Fibroblast of mammary gland (primary cell): ENCODE data around the gene NXPH2.

Source experiments
- DNase-seq: peaks from one replicate; pipeline ENCODE4 v3.0.0-alpha.2; 2010; ENCODE audit warnings: low read depth
- H3K4me3 ChIP-seq: 2 replicates; pipeline ENCODE4 v1.5.1; 2011; ENCODE audit warnings: low read depth, mild to moderate bottlenecking, low read length, moderate library complexity; ENCODE audit not compliant: control insufficient read depth
- TF ChIP-seq, protein P1 (sequence below): conservative IDR thresholded peaks from 2 replicates; pipeline ENCODE4 v1.5.1; 2011; ENCODE audit warnings: low read depth, low read length, inconsistent platforms; ENCODE audit not compliant: control insufficient read depth, insufficient read depth

The NXPH2 gene

DNA sequence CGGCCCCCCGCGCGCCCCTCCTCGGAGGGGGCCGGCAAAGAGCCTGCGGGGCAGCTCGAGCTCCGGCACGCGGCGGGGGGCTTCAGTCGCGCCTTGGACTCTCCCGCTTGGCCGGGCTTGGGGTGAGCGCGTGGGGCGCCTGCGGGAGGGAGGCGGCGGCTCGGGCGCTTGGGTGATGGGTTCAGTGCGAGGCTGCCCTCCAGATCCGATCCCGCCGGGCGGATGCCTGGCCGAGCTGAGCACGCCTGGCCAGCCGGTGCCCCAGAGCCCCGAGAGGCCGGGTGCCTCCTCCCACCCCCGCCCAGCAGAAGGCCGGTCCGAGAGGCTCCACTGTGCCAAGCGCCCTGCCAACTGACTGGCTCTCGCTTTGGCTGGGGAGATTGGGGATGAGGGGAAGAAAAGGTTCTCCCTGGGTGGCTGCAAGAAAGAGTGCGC is 273 bp upstream of the NXPH2 start:
- TF ChIP-seq, protein P1, sequence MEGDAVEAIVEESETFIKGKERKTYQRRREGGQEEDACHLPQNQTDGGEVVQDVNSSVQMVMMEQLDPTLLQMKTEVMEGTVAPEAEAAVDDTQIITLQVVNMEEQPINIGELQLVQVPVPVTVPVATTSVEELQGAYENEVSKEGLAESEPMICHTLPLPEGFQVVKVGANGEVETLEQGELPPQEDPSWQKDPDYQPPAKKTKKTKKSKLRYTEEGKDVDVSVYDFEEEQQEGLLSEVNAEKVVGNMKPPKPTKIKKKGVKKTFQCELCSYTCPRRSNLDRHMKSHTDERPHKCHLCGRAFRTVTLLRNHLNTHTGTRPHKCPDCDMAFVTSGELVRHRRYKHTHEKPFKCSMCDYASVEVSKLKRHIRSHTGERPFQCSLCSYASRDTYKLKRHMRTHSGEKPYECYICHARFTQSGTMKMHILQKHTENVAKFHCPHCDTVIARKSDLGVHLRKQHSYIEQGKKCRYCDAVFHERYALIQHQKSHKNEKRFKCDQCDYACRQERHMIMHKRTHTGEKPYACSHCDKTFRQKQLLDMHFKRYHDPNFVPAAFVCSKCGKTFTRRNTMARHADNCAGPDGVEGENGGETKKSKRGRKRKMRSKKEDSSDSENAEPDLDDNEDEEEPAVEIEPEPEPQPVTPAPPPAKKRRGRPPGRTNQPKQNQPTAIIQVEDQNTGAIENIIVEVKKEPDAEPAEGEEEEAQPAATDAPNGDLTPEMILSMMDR: no peak
- no peak for DNase-seq
- no peak overlapping the region for H3K4me3 ChIP-seq

- DNase-seq: no peak
- TF ChIP-seq, protein P1: no peak
- no peak overlapping the region for H3K4me3 ChIP-seq
Measured at GRCh38 chr2:138779406-138779780, 797 bp downstream of the NXPH2 start.

GRCh38 chr2:138777996-138778395 is 2.2 kb downstream of the NXPH2 start:
- DNase-seq: no peak
- no peak overlapping the region for H3K4me3 ChIP-seq
- TF ChIP-seq, protein P1: no peak

GRCh38 chr2:138775736-138776135 is 4.5 kb downstream of the NXPH2 start:
- DNase-seq: no peak

DNA sequence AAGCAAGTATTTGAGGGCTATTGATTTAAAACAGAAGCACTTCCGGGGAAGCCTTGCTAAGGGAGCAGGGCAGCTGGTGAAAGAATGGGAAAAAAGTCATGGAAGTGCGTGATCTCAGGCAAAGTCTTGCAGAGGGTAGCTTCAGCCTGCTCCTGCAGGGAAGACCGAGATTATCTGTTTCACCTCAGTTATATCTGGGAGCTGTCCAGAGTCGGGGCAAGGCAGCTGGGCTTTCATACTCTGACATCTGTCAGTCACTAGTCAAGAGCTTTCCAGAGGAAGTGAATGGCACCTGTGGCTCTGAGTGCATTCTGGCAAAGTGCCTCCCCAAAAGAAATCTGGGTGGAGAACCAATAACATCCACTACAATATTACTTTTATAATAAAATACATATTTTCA is 8.7 kb downstream of the NXPH2 start:
- no peak overlapping the region for H3K4me3 ChIP-seq
- TF ChIP-seq, protein P1: no peak
- no peak for DNase-seq

More at GRCh38 chr2:138775736-138776135, 4.5 kb downstream of the NXPH2 start:
- TF ChIP-seq, protein P1: no peak
- no peak overlapping the region for H3K4me3 ChIP-seq

DNA sequence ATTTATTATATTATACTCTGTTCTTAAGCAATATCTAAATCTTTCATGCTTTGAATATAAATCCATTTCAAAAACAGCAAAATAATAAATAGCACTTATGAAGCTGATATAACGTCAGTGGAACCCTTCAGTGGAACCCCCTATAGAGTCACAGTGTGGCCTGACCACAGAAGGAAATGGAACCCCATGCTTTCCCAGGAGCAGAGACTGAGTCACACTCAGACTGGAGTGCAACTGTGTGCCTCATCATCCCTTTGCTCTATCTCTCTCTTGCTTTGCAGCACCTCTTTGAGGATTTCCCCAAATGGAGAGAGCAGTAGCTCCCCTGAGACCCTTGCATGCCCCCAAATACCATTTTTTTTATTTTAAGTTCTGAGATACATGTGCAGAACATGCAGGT is 13.1 kb downstream of the NXPH2 start:
- H3K4me3 ChIP-seq: no peak overlapping the region
- TF ChIP-seq, protein P1: no peak
- DNase-seq: peak; percentile 7

GRCh38 chr2:138766464-138766863 is 13.7 kb downstream of the NXPH2 start:
- no peak for DNase-seq
- TF ChIP-seq, protein P1: no peak
- no peak overlapping the region for H3K4me3 ChIP-seq
